HG03354 (cell line): Measurements from ENCODE around the gene HSD17B10.
"Not testable (repeated sequence)": the region's sequence is repeated elsewhere in the genome, so short reads cannot be mapped to it uniquely, and the experiment has no call there.

Experiments
- ATAC-seq: cut with Tn5 transposase; IDR thresholded peaks from one replicate; pipeline ENCODE4 v1.9.1; 2021; ENCODE audit warnings: mild to moderate bottlenecking; ENCODE audit not compliant: unreplicated experiment, poor library complexity, severe bottlenecking

HSD17B10 gene

DNA sequence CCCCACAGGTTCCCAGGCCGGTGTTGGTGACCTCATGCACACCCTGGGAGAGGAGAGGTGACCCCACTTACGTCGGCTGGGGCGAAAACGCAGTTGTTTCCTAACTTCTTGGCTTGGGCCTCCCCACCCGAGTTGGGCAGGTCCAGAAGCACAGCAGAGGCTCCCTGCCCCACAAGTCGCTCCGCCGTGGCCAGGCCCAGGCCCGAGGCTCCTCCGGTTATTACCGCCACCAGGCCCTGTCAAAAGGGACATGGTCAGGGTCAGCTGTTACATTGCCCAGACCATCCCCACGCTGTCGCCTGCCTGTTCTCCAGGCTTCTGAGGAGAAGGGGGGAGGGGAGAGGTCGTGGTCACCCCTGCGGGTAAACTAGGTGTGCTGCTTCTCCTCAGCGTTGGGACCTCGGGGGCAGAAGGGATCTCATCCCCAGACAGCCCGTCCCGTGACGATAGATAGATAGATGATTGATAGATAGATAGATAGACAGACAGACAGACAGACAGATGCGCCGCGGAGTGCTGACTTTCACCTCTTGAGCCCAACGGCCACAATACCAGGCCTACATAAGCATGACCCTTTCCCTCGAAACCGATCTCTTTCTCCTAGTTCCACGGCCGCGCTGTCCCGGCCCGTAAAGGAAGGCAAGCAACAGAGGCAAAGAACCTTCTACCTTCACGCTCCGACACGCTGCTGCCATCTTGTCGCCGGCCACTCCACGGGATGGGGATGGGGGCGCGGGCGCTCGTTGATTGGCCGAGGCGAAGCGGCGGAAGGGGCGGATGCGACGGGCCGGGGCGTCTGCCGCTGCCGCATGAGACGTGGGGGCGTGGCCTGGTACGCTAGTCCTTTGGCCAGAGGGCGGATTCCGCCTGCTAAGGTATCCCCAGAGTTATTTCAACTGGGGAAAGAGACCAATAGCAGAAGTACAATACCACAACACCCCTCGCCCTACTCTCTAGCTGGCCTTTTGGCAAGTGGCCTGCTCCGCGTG lies at the start of gene HSD17B10:
TSS of gene HSD17B10 (minus strand) at position 720 of the 989 bp plus-strand sequence. CDS start at position 695, 25 bp downstream.
- ATAC-seq, result peak; percentile 94

- ATAC-seq, result no peak
Measured at GRCh38 chrX:53483416-53483815, 49.2 kb upstream of the HSD17B10 start.

DNA sequence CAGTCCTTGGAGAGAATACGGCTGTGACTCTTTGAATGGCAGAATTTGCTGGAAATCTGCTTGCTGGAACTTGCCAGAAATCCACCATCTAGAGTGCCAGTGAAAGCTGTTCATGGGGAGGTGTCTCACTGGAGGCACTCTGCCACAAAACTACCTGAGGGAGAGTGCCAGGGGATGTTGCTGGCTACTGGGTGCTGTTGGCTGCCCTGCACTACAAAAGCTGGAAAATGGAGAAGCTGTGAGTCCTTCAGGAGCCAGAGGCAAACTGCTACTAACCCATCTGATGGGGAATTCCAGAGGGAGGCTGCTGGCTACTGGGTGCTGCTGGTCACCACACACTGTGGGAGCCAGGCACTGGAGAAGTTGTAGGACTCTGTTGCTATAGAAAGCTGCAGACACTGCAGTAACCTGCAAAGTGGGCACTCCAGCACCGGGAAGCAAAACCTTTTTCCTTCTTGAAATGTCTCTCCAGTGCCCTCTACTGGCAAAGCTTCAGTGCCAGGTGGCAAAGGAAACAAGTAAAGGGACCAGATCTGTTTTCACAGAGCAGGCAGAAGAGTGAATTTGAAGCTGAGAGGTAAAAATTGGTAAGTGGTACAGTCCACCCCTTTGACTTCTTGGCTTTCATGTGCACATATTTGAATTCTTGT lies 47.8 kb upstream of the HSD17B10 start:
- ATAC-seq, result no peak

GRCh38 chrX:53481093-53481492 lies 46.9 kb upstream of the HSD17B10 start:
- no peak for ATAC-seq

DNA sequence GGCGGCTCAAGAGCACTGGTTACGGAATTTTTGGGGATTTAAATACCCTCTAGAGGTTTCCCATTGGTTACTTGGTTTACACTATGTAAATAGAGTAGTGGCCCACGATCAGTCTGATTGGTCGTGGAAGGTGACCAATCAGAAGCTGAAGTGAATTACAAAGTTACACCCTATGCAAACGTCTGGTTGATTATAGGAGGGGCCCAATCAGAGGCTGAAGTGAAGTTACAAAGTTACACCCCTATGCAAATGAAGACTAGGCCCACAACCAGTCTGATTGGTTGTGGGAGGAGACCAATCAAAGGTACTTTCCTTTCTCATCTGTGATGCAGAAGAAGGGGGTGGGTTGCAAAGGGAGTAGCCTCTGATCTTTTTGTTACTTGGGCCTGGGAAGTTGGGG lies 45.1 kb upstream of the HSD17B10 start:
- ATAC-seq, result no peak

GRCh38 chrX:53476371-53476770 lies 42.2 kb upstream of the HSD17B10 start:
- ATAC-seq, result no peak

GRCh38 chrX:53474707-53475106 lies 40.5 kb upstream of the HSD17B10 start:
- no peak for ATAC-seq

DNA sequence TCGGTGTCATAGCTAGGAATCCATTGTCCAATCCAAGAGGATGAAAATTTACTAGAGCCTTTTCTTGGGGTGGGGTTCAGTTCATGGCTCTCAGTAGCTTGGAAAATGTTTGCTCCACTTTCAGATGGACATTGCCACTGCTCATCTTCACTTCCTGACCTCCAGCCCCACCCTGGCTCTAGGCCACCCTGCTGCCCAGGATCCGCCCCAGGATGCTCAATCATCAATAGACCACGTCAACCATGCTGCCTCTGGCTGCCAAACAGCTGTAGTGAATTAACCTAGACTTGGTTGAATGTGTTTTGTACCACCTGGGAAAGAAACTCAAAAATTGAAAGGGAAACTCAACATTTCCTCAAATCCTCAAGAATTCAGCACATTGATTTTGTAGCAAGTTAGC lies 37.2 kb upstream of the HSD17B10 start:
- no peak for ATAC-seq

DNA sequence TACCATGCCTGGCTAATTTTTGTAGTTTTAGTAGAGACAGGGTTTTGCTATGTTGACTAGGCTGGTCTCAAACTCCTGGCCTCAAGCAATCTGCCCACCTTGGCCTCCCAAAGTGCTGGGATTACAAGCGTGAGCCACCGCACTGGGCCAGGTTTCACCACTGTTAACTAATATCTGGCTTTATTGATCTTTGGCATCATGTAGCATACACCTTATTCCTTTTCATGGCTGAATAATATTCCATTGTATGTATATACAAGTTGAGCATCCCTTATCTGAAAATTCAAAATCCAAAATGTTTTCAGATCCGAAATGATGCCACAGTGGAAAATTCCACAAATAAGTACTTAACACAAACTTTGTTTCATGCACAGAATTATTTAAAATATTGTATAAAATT lies 34.5 kb upstream of the HSD17B10 start:
- not testable (repeated sequence) for ATAC-seq

DNA sequence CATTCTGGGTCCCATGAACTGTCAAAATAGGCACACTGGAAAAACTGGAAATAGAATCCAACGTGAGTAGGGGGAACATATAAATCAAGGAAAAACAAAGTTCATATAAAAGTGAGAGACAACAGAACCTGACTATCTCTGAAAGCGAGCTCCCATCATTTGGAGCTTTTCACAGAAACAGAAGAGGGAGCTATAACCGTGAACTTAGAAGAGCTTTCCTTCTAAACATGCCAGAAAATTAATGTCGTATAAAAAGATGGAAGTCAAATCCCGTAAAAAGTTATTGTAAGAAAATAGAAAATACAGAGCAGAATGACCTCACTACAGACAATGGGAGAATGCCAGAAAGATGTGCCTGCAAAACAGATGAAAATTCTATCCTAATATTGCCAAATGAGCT lies 23.9 kb upstream of the HSD17B10 start:
- no peak for ATAC-seq

GRCh38 chrX:53456254-53456653 lies 22.1 kb upstream of the HSD17B10 start:
- ATAC-seq, result no peak

GRCh38 chrX:53452812-53453211 lies 18.6 kb upstream of the HSD17B10 start:
- ATAC-seq, result no peak

- ATAC-seq, result no peak
Measured at GRCh38 chrX:53449632-53450031, 15.5 kb upstream of the HSD17B10 start.

DNA sequence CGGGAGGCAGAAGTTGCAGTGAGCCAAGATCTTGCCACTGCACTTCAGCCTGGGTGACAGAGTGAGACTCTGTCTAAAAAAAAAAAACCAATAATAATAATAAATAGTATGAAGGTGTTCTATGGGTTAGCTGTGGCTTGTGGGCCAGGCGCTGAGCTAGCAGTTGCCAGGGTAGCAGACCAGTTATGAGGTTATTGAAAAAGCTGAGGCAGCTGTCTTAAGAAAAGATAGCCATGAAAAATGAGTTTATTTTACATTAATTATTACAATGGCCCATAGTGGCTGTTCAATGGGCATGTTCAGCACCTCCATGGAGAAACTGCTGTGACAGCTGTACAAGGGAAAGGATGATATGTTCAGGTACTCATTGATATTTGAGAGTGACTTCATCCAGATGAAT lies 13.3 kb upstream of the HSD17B10 start:
- no peak for ATAC-seq

GRCh38 chrX:53445977-53446376 lies 11.8 kb upstream of the HSD17B10 start:
- no peak for ATAC-seq

DNA sequence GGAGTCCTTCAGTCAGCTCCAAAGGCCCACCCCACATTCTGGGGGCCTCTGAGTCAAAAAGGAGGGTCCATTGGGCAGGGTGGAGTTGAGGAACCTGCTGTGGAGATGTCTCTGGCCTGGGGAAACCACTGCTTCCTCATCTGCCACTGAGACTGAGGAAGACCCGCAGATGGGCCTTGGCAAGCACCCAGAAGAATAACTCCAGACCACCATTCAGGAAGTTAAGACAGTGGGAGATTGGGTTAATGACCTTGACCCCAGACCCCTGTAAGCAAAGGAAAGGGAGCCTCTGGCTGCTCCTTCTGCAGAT lies 8.1 kb upstream of the HSD17B10 start:
- ATAC-seq, result no peak

DNA sequence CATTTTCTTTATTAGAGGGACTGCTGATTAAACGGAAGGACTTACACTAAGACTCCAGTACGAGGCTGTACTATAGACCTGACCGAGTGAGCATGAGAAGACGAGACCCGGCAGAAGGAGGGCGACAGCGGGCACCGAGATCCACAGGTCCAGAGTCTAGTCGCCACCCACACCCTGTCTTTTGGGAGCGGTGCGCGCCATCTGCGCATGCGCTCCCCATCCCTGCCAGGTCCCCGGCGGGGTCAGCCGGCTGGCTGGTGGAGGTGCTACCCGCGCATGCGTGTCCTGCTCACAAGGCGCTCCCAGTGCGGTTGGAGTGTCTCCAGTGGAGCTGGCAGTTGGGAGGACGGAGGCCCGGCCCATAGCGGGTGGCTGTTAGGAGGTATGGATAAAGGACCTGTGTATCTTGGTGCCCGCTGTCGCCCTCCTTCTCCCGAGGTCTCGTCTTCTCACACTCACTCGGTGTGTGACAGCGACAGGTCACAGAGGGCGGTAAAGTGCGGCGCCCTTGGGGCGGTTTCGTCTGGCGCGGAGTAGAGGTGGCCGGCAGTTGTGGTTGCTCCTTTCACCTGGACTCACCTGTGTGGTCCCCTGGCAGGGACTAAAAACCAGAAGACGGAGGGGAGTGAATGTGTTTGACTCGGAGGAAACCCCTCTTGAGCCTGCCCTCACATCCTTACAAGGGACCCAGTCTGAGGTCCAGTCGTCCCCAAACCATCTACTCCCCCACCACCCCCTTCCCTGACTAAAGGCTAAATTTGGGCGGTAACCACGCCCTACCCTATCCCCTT lies 7.6 kb upstream of the HSD17B10 start:
- ATAC-seq, result peak; percentile 76

DNA sequence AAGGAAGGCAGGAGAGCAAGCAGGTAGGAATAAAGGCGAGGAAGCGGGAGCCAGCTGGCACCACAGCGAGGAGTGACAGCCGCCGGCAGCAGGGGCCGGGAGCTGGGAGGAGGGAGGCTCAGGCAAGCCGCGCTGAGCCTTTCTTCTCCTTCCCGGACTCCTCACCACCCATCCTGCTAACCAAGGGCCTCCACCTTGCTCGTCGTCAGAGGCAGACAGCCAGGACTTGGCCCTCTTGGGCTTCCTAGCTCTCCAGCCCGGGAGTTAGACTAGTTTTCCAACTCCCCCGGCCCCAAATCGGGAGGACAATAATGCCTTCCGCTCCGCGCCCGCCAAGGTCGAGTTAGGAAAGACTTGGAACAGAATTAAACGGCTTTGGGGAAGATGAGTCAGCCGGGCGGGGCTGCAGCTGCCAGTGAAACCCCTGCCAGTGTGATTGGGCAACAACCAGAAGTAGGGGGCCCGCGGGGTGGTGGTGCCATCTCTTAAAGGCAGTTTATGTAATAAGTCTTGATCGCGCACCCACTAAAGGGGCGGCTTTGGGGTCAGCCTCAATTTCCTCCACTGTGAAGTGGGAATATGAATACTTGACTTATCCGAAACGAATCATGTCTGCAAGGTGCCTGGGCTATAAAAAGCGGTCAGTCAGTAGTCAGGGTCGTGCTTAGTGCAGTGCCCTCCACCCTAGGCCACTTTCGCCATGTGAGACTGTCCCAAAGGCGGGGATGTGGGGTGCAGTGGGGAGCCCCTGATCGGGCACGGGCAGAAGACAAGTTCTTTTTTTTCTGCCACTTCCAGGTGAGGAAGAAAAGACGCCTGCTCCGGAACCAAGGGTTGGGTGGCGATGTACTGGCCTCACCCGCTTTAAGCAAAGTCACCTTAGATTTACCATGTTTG lies 6.7 kb upstream of the HSD17B10 start:
- no peak for ATAC-seq

DNA sequence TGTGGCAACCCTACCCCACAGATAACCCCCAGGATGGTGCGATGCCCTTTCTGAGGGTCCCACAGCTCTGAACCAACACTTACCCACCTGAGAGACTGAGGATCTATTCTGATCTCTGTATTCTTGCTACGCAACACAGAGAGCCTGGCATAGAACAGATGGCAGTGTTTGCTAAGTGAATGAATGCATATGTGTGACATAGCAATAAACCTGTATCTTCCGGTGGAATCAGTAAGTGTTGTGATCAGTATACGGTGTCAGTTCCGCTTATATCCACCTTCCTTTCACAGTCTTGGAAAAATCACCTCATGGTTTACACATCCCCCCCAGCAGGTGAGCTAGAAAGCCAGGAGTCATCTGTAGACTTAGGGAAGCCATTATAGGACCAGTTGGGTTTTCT lies 5.9 kb upstream of the HSD17B10 start:
- ATAC-seq, result no peak
